HepG2 (cell line): ENCODE data around the gene TMEM125. TPM values are rescaled to one million over a fixed set of nuclear protein-coding genes. Genes with fewer than 3 reads are reported as not detected.
A peak's percentile ranks its signal among the peaks of the same experiment; 100 is the strongest.

Experiments used
- ATAC-seq: fragments of 200-7000 bp; cut with Tn5 transposase; 3 replicates; pipeline ENCODE4 v1.9.1; 2020; ENCODE audit warnings: mild to moderate bottlenecking, moderate library complexity
- BruUV-seq: library from RNA; stranded (reverse); fragments of 400-500 nt; replicated peaks from 2 replicates; lab custom pipeline; 2021; lab: Mats Ljungman, UMichigan
- CTCF ChIA-PET: fragments of 300-600 bp; formaldehyde crosslinking; extraction: SDS; loops from one replicate; lab custom pipeline; 2021; ENCODE audit warnings: low total read pairs, inconsistent platforms, low intra/inter-chr PET ratio; lab: Yijun Ruan, JAX
- POLR2A ChIA-PET: fragments of 350-600 bp; sonication (Branson Sonifier 250); formaldehyde crosslinking; loops from one replicate; lab custom pipeline; 2020; ENCODE audit warnings: antibody characterized with exemption, inconsistent platforms; lab: Yijun Ruan, JAX
- DNase-seq: peaks from one replicate; pipeline ENCODE4 v3.0.0-alpha.2; 2015; ENCODE audit warnings: low spot score
- FAIRE-seq: peaks from 3 replicates; lab custom pipeline; 2011; peaks lifted over from hg19 to GRCh38; lab: Jason Lieb, UNC
- H2AFZ ChIP-seq: one replicate; pipeline ENCODE4 v1.6.1; 2011; ENCODE audit warnings: low read length, inconsistent platforms
- H3K27ac ChIP-seq: fragments of 300-600 bp; 3 replicates; pipeline ENCODE4 v1.8.0; 2011; ENCODE audit warnings: mixed run types, mild to moderate bottlenecking, mixed read lengths, low read length, inconsistent platforms; ENCODE audit not compliant: insufficient read depth; ENCODE audit errors: extremely low read length
- H3K27me3 ChIP-seq, 2 experiments: fragments of 200-600 bp in 1 of 2; 2 replicates in 1 of 2; 3 replicates in 1 of 2; pipeline versions ENCODE4 v1.6.0 to v1.8.0; 2011; ENCODE audit warnings: low read length in 2 of 2, mild to moderate bottlenecking in 2 of 2, moderate library complexity in 2 of 2, inconsistent platforms in 1 of 2; ENCODE audit not compliant: insufficient read depth in 2 of 2, control insufficient read depth in 1 of 2
- H3K36me3 ChIP-seq, 2 experiments: fragments of 200-600 bp in 1 of 2; replicated peaks in 1 of 2; 2 replicates in 1 of 2; 3 replicates in 1 of 2; pipeline versions ENCODE4 v1.5.1 to v1.8.0; 2011; ENCODE audit warnings: low read length in 2 of 2, inconsistent platforms in 1 of 2; ENCODE audit not compliant: insufficient read depth in 2 of 2, control insufficient read depth in 1 of 2
- H3K4me1 ChIP-seq: 2 replicates; pipeline ENCODE4 v1.5.1; 2012; ENCODE audit warnings: low read length, inconsistent platforms; ENCODE audit not compliant: insufficient read depth
- H3K4me2 ChIP-seq: 2 replicates; pipeline ENCODE4 v1.6.0; 2011; ENCODE audit warnings: low read depth, low read length, inconsistent platforms
- H3K4me3 ChIP-seq, 3 experiments: fragments of 200-600 bp in 1 of 3; sonication (generic), shearing (Covaris generic) in 1 of 3; replicated peaks in 1 of 3; 2 replicates each; pipeline ENCODE4 v1.5.1; 2011 to 2016; ENCODE audit warnings: low read length in 3 of 3, inconsistent platforms in 2 of 3, low read depth in 2 of 3, mild to moderate bottlenecking in 2 of 3, control low read depth in 1 of 3, mixed read lengths in 1 of 3; ENCODE audit not compliant: insufficient read depth in 1 of 3
- H3K79me2 ChIP-seq: one replicate; pipeline ENCODE4 v1.6.1; 2011; ENCODE audit warnings: low read length, inconsistent platforms; ENCODE audit not compliant: insufficient read depth
- H3K9ac ChIP-seq: 2 replicates; pipeline ENCODE4 v1.6.0; 2011; ENCODE audit warnings: mild to moderate bottlenecking, low read depth, low read length, inconsistent platforms; ENCODE audit not compliant: insufficient read depth
- H3K9me3 ChIP-seq: 2 replicates; pipeline ENCODE4 v1.5.1; 2012; ENCODE audit warnings: mild to moderate bottlenecking, low read length
- H4K20me1 ChIP-seq: 2 replicates; pipeline ENCODE4 v1.6.0; 2011; ENCODE audit warnings: inconsistent platforms, mild to moderate bottlenecking, low read length, moderate library complexity; ENCODE audit not compliant: insufficient read depth
- CEBPB ChIP-seq: IDR thresholded peaks from 2 replicates; pipeline ENCODE4 v1.6.1; 2011; ENCODE audit warnings: low read depth, low read length, improper control_type of control experiment, borderline replicate concordance
- ELF3 ChIP-seq: IDR thresholded peaks from 2 replicates; pipeline ENCODE4 v1.6.1; 2016; ENCODE audit warnings: missing genetic modification reagents, missing compliant biosample characterization
- HMG20A ChIP-seq: IDR thresholded peaks from 2 replicates; pipeline ENCODE4 v1.6.1; 2016; ENCODE audit warnings: borderline replicate concordance
- NFATC3 ChIP-seq: sonication (generic); formaldehyde crosslinking; IDR thresholded peaks from 2 replicates; pipeline ENCODE4 v1.5.1; 2020; ENCODE audit warnings: mild to moderate bottlenecking, missing genetic modification reagents
- RNF2 ChIP-seq: fragments of 450-650 bp; conservative IDR thresholded peaks from 2 replicates; pipeline ENCODE4 v1.6.1; 2016; ENCODE audit warnings: low read depth
- ZFP36 ChIP-seq: fragments of 150-350 bp; IDR thresholded peaks from 2 replicates; pipeline ENCODE4 v1.6.1; 2018; ENCODE audit warnings: borderline replicate concordance, low read length, low read depth; ENCODE audit not compliant: partially characterized antibody
- ZNF724P ChIP-seq: sonication (generic); formaldehyde crosslinking; IDR thresholded peaks from 2 replicates; pipeline ENCODE4 v1.8.0; 2022; ENCODE audit warnings: missing genetic modification reagents, borderline replicate concordance
- WGBS: methylation state at CpG from one replicate; pipeline ENCODE4 v1.1.6; 2017; ENCODE audit warnings: low lambda C conversion rate; 5-methylcytosine and 5-hydroxymethylcytosine counted together
- in situ Hi-C: cut with HindIII; loops from 2 replicates; pipeline ENCODE4 v1.10.0; 2017; ENCODE audit warnings: low pct_unique_long_range_greater_than_20kb; ENCODE audit not compliant: extremely low pct_ligation_motif_present
- intact Hi-C: fragments of 100-400 bp; cut with micrococcal nuclease; formaldehyde crosslinking; loops from one replicate; pipeline ENCODE4 v1.10.0; 2022; ENCODE audit not compliant: unreplicated experiment
- polyA plus RNA-seq, 8 experiments: library from polyadenylated mRNA; depleted of rRNA in 3 of 8; stranded (reverse) in 7 of 8; unstranded in 1 of 8; fragments of >200 nt; fragmentation: Illumina TruSeq in 4 of 8; extraction: Trizol in 4 of 8; gene quantifications; 2 replicates each; pipeline versions ENCODE4 v1.2.1 to v1.2.3, GENCODE V29; 2011 to 2016; ENCODE audit warnings: low read depth in 4 of 8, missing spikeins in 1 of 8, mixed read lengths in 1 of 8; ENCODE audit not compliant: insufficient read depth in 1 of 8
- total RNA-seq, 5 experiments: library from RNA; depleted of rRNA; stranded (reverse); fragments of >200 nt; fragmentation: Illumina TruSeq; extraction: Trizol; gene quantifications; 2 replicates each; pipeline ENCODE4 v1.2.3, GENCODE V29; 2016; ENCODE audit warnings: low read depth in 1 of 5
- TF ChIP-seq, protein P1 (sequence below): fragments of 450-650 bp; IDR thresholded peaks from 2 replicates; pipeline ENCODE4 v1.6.1; 2016

Gene TMEM125
- total and polyA plus RNA-seq, 2 of the 13 experiments (the other 11 are each of a cell fraction or from before 2014, with no cell fraction given), result 0.03 TPM; not detected in 1

DNA sequence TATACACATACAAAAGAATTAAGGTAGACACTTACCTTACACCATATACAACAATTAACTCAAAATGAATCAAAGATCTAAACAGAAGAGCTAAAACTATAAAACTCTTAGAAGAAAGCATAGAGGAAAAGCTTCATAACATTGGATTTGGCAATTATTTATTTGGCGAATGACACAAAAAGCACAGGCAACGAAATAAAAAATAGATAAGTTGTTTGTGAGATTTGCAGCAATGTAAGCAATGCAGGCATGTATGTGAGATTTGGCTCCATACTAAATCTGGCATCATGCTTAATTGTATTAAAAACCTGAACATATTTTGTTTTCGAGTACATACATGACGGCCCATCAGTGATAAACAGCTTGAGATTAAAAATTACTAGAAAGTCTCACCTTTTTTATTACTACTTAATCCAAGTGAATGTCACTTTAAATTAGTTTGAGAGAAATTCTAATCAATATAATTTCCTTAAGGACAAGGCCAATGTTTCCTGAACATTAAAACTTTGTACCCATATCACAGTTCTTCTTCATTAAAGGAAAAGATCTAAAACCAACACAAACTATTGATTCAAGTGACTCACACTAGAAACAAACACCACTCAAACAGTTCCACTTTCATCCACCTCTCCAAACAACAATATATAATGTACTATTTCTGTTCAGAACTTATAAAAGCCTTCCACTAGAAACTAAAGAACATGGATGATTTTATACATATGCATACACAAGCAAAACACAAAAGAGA, 23.1 kb upstream of the TMEM125 start (continued):
- TF ChIP-seq, protein P1, sequence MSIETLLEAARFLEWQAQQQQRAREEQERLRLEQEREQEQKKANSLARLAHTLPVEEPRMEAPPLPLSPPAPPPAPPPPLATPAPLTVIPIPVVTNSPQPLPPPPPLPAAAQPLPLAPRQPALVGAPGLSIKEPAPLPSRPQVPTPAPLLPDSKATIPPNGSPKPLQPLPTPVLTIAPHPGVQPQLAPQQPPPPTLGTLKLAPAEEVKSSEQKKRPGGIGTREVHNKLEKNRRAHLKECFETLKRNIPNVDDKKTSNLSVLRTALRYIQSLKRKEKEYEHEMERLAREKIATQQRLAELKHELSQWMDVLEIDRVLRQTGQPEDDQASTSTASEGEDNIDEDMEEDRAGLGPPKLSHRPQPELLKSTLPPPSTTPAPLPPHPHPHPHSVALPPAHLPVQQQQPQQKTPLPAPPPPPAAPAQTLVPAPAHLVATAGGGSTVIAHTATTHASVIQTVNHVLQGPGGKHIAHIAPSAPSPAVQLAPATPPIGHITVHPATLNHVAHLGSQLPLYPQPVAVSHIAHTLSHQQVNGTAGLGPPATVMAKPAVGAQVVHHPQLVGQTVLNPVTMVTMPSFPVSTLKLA, result no peak
- TF ChIP-seq ELF3 (CRISPR knock-in tag), result 0 out of 2 replicates have a peak, but pooled peaks have one; percentile 54
- TF ChIP-seq, all 625 proteins: peak for 31

DNA sequence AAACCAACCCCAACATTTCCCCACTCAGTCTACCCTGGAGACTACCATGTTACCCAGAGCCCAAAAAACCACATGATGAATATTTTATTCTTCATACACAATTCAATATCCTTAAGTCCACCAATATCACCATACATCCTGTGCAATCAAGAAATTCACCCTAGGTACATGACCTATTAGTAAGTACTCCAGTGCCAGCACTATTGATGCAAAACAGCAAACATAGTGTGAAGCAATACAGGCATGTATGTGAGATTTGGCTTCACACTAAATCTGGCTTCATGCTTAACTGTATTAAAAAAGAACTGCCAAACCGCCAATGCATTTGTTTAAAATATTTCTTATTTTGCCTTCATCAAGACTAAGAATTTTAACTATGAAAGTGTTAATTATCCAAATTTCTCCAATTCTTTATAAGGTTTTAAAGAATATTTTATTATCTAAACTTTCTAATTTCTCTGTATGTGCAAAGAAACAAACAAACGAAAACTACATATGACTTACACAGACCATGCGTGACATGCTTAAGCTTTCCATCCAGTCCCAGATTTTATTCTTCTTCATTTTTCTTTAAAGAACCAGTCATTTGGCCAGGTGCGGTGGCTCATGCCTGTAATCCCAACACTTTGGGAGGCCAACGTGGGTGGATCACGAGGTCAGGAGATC, 22.4 kb upstream of the TMEM125 start:
- TF ChIP-seq CEBPB (0 out of 2 replicates have a peak, but pooled peaks have one; percentile 11), RNF2 (no peak), ZNF724P (CRISPR knock-in tag) (peak; percentile 97), NFATC3 (CRISPR knock-in tag) (no peak), ZFP36 (peak; percentile 68), HMG20A (CRISPR knock-in tag) (0 out of 2 replicates have a peak, but pooled peaks have one; percentile 3)
- no peaks in the 10 kb centered on the region for H3K36me3 ChIP-seq
- ChIA-PET POLR2A (no interaction called here), CTCF (no interaction called here)
- peaks cover 28% of the 10 kb centered on the region for H3K9me3 ChIP-seq
- no peak overlapping the region for H3K4me2 ChIP-seq
- 47% methylated on average over 6 of the region's 6 CpGs for WGBS
- no peak overlapping the region for H2AFZ ChIP-seq
- H3K4me1 ChIP-seq, result peaks cover 13% of the 10 kb centered on the region; the same call in 1 of the 2 replicates
- no peak overlapping the region for H3K9ac ChIP-seq
- intact Hi-C loops, result no loop called here
- no peaks in the 10 kb centered on the region for H4K20me1 ChIP-seq
- in situ Hi-C loops, result no loop called here
- H3K27ac ChIP-seq, result no peak overlapping the region
- H3K4me3 ChIP-seq, result no peak overlapping the region
- BruUV-seq, result no TSS peak
- H3K79me2 ChIP-seq, result no peaks in the 10 kb centered on the region
- ATAC-seq, result no peak
- DNase-seq, result no peak
- peaks cover 0 to 10% of the 10 kb centered on the region in 2 experiments; a peak in 2 of 5 replicates for H3K27me3 ChIP-seq
- no peak for FAIRE-seq
